SU-DHL-6 (cell line): ENCODE measurements around the gene NTRK1.

ENCODE experiments used
- H2AFZ ChIP-seq: fragments of 200-600 bp; sonication (generic); 2 replicates; pipeline ENCODE4 v1.6.1; 2014; ENCODE audit warnings: low read depth, mild to moderate bottlenecking, moderate library complexity, mixed read lengths, antibody characterized with exemption, low read length; ENCODE audit not compliant: severe bottlenecking
- H3F3A ChIP-seq: fragments of 200-600 bp; shearing (Covaris generic); 2 replicates; pipeline ENCODE4 v1.6.0; 2016; ENCODE audit warnings: antibody characterized with exemption, mild to moderate bottlenecking; ENCODE audit not compliant: insufficient read depth
- H3K27ac ChIP-seq: fragments of 200-600 bp; sonication (generic); 2 replicates; pipeline ENCODE4 v1.5.1; 2016; ENCODE audit warnings: low read depth, mild to moderate bottlenecking, low read length, moderate library complexity, mixed read lengths
- H3K27me3 ChIP-seq: fragments of 200-600 bp; sonication (generic), shearing (Covaris generic); 2 replicates; pipeline ENCODE4 v1.6.0; 2014; ENCODE audit warnings: mild to moderate bottlenecking, low read length
- H3K36me3 ChIP-seq: fragments of 200-600 bp; sonication (generic); 2 replicates; pipeline ENCODE4 v1.6.1; 2014; ENCODE audit warnings: mild to moderate bottlenecking, low read length, mixed read lengths
- H3K4me2 ChIP-seq: fragments of 300-600, 200-600 bp; shearing (Covaris generic), sonication (generic); 2 replicates; pipeline ENCODE4 v1.6.0; 2014; ENCODE audit warnings: low read length, low read depth, mild to moderate bottlenecking; ENCODE audit not compliant: poor library complexity, severe bottlenecking
- H3K4me3 ChIP-seq: fragments of 200-600 bp; sonication (generic); 2 replicates; pipeline ENCODE4 v1.5.1; 2014; ENCODE audit warnings: antibody characterized with exemption, low read length, mild to moderate bottlenecking, mixed read lengths; ENCODE audit not compliant: insufficient read depth, poor library complexity, severe bottlenecking
- H3K79me2 ChIP-seq: fragments of 200-600 bp; sonication (generic); 2 replicates; pipeline ENCODE4 v1.6.1; 2014; ENCODE audit warnings: mild to moderate bottlenecking, low read length, moderate library complexity; ENCODE audit not compliant: insufficient read depth
- H3K9ac ChIP-seq: fragments of 200-600 bp; sonication (generic); 2 replicates; pipeline ENCODE4 v1.7.0; 2014; ENCODE audit warnings: mild to moderate bottlenecking, low read length
- H3K9me2 ChIP-seq: fragments of 200-600 bp; sonication (generic); replicated peaks from 2 replicates; pipeline ENCODE4 v1.6.1; 2014; ENCODE audit warnings: low read length; ENCODE audit not compliant: insufficient read depth
- H3K9me3 ChIP-seq: fragments of 200-600 bp; sonication (generic); 2 replicates; pipeline ENCODE4 v1.6.1; 2014; ENCODE audit warnings: low read length, mixed read lengths; ENCODE audit not compliant: insufficient read depth
- H4K20me1 ChIP-seq: fragments of 200-600 bp; sonication (generic); 2 replicates; pipeline ENCODE4 v1.6.1; 2014; ENCODE audit warnings: low read depth, mild to moderate bottlenecking, antibody characterized with exemption, low read length, moderate library complexity, mixed read lengths
- CTCF ChIP-seq: fragments of 200-600 bp; sonication (generic); IDR thresholded peaks from one replicate; pipeline ENCODE4 v1.5.1; 2017; ENCODE audit warnings: antibody characterized with exemption, mild to moderate bottlenecking, low read length, moderate library complexity; ENCODE audit not compliant: insufficient read depth, poor library complexity, severe bottlenecking
- EZH2phosphoT487 ChIP-seq: fragments of 200-600 bp; sonication (generic), shearing (Covaris generic); conservative IDR thresholded peaks from 2 replicates; pipeline ENCODE4 v1.6.1; 2018; ENCODE audit warnings: mild to moderate bottlenecking, antibody characterized with exemption, low read length, moderate library complexity, mixed read lengths

Gene NTRK1

GRCh38 chr1:156815307-156815826 is 45.3 kb upstream of the NTRK1 start:
- Histone ChIP-seq H3K27me3 (no peaks in the 10 kb centered on the region), H3K9ac (no peak overlapping the region), H3K9me3 (no peaks in the 10 kb centered on the region), H3K27ac (no peak overlapping the region), H3K4me2 (no peak overlapping the region), H3K36me3 (no peaks in the 10 kb centered on the region), H4K20me1 (no peaks in the 10 kb centered on the region), H3K4me3 (no peak overlapping the region), H3F3A (no peaks in the 10 kb centered on the region), H3K9me2 (no peaks in the 10 kb centered on the region), H3K79me2 (no peaks in the 10 kb centered on the region), H2AFZ (no peak overlapping the region)
- no peak for TF ChIP-seq CTCF
- no peak for TF ChIP-seq EZH2phosphoT487

- no peaks in the 10 kb centered on the region for H3K9me3 ChIP-seq
- H2AFZ ChIP-seq: no peak overlapping the region
- no peaks in the 10 kb centered on the region for H3F3A ChIP-seq
- H3K4me3 ChIP-seq: peak overlapping the region; percentile 27
- no peaks in the 10 kb centered on the region for H4K20me1 ChIP-seq
- H3K9me2 ChIP-seq: no peaks in the 10 kb centered on the region
- H3K27ac ChIP-seq: no peak overlapping the region
- H3K27me3 ChIP-seq: no peaks in the 10 kb centered on the region
- no peaks in the 10 kb centered on the region for H3K79me2 ChIP-seq
- H3K36me3 ChIP-seq: no peaks in the 10 kb centered on the region
- H3K4me2 ChIP-seq: peak overlapping the region; percentile 40
- TF ChIP-seq EZH2phosphoT487 (no peak), CTCF (no peak)
- H3K9ac ChIP-seq: peak overlapping the region; percentile 28
Measured at GRCh38 chr1:156815961-156816422, 44.7 kb upstream of the NTRK1 start.

DNA sequence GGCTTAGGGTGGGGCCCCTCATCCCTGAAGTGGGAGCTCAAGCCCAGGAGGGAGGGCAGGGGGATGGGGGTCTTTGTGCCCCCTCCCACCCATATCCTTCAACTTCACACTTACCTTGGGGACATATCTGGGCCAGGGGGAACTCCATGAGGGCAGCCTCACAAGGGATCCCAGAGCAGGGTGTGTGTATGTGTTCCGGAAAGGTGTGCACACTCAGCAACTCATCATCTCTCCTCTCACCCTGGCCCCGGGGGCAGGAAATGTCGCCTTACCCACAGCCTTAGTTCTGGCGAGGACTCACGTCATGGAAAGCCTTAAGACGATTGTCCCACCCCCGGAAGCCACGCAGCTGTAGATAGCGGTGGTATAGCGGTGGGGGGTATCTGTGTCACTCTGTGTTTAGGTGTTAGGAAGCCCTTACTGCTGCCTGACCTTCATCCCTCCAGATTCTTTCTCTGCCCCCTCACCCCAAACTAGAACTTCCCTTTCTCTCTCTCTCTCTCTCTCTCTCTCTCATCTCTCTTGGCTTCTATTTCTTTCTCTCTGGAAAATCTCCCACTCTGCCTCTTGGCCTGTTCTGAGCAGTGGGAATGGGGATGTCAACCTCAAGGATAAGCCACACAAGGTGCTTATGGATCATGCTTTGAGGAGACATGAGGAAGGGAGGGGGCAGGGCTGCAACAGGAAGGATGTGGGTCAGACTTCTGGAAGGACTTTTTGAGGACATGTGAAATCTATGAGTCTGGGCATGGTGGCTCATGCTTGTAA is 43.9 kb upstream of the NTRK1 start, which contains the start of gene SH2D2A:
Gene SH2D2A, minus strand, starts transcription at position 288 of the 768 bp plus-strand sequence. Its CDS starts 140 bp downstream, at position 148.
- Histone ChIP-seq H2AFZ (peak within 1 kb of the TSS; percentile 18), H3K9ac (peak within 1 kb of the TSS; percentile 28), H3K27me3 (no peaks in the 10 kb centered on the region), H4K20me1 (no peaks in the 10 kb centered on the region), H3K9me2 (no peaks in the 10 kb centered on the region), H3K4me3 (peak within 1 kb of the TSS; percentile 27), H3K36me3 (no peaks in the 10 kb centered on the region), H3K27ac (no peak within 1 kb of the TSS), H3K9me3 (no peaks in the 10 kb centered on the region), H3K4me2 (peak within 1 kb of the TSS; percentile 40), H3F3A (no peaks in the 10 kb centered on the region), H3K79me2 (no peaks in the 10 kb centered on the region)
- TF ChIP-seq EZH2phosphoT487 (no peak), CTCF (no peak)
